ENCODE results near the gene WDR48. TPM values are rescaled to one million over a fixed set of nuclear protein-coding genes. Genes with fewer than 3 reads are reported as not detected.

Gene WDR48
- total RNA-seq, 1 donor from 2014 or later, result 36.7 TPM

- ATAC-seq (no peak), DNase-seq (no peak)
- no peak for TF ChIP-seq CTCF (IDR thresholded peaks at IDR 0.05)
- intact Hi-C loops (cut with DNase I), result no loop called here
- H3K4me3 ChIP-seq, result no peak overlapping the region
- H3K27ac ChIP-seq, result no peak overlapping the region
- H3K27me3 ChIP-seq, result no peaks in the 10 kb centered on the region
- H3K9me3 ChIP-seq, result no peaks in the 10 kb centered on the region
- peaks cover 26% of the 10 kb centered on the region for H3K36me3 ChIP-seq
- peaks cover 23% of the 10 kb centered on the region for H3K4me1 ChIP-seq
Measured at GRCh38 chr3:39103324-39103693, 51.5 kb downstream of the WDR48 start.

DNA sequence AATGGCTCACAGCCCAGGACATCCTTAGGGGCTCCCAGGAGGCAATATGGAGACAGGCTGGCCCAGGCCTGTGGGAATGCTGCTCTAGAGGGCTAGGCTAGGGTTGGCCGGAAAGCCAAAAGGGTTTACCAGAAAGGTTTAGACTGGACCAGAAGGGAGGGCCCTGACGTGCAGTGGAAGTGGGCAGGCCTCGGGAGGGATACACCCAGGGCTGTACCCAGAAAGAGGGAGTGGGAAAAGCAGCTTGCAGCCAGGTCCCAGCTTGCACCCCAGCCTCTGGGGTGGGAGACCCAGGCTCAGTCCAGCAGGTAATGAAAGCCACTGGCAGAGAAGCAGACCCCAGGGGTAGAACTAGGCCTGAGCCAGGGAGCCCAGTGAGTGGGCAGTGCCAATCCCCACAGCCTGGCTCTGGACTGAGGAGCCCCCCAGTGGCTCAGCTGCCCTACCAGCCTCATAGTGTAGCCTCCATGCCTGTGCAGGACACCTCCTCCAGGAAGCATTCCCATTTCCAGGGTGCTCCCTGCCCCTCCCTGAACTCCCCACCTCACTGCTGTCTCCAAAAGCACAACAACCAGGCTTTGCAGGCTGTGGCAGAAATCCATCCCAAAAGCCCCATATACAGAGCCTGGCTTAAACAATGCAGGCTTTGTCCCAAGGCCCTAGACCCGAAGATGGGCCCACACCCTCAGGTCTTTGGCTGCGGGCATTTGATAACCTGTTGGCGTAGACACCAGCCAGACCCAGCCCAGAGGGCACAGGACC lies 52.2 kb downstream of the WDR48 start:
- peaks cover 20% of the 10 kb centered on the region for H3K36me3 ChIP-seq
- no peaks in the 10 kb centered on the region for H3K27me3 ChIP-seq
- no peaks in the 10 kb centered on the region for H3K9me3 ChIP-seq
- no peak for ATAC-seq
- peak overlapping the region; percentile 17 for H3K27ac ChIP-seq
- TF ChIP-seq CTCF (IDR thresholded peaks at IDR 0.05), result no peak
- no peak overlapping the region for H3K4me3 ChIP-seq
- intact Hi-C loops (cut with DNase I), result no loop called here
- DNase-seq, result no peak
- peaks cover 28% of the 10 kb centered on the region for H3K4me1 ChIP-seq

DNA sequence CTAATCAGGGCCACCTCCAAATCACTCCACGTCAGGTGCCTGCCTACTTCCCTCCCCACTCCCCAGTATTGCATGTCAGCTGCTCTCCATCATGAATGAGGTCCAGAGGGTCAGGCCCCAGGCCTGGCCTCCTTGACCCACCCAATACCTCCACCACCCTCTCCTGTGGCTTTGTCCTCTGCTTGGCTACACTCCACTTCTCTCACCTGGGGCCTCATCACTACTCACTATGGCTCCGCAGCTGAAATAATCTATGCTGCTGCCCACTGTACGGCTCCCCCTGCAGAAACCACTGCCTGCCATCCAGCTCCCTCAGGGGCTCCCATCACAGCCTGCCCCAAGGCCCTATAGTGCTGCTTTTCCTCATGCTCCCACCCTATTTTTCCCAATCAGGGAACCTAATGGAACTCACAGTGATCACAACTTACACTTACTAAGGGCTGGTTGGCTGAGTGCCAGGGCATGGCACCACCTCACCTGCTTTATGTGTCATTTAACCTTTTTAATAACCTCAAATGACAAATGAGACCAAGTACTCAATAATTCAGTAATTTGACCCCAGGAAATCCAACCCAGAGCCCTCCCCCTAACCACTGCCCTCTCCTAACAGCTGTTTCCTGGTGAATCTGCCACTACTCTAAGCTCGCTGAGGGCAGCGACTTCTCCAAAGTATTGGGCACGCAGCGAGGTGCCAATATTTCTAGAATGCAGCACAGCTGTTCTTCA lies 53.3 kb downstream of the WDR48 start:
- H3K4me3 ChIP-seq, result peak overlapping the region; percentile 80
- ATAC-seq, result no peak
- peak overlapping the region; percentile 17 for H3K27ac ChIP-seq
- no peak for DNase-seq
- no peak for TF ChIP-seq CTCF (IDR thresholded peaks at IDR 0.05)
- no peaks in the 10 kb centered on the region for H3K9me3 ChIP-seq
- peaks cover 8% of the 10 kb centered on the region for H3K36me3 ChIP-seq
- intact Hi-C loops (cut with DNase I), result no loop called here
- H3K4me1 ChIP-seq, result peaks cover 28% of the 10 kb centered on the region
- no peaks in the 10 kb centered on the region for H3K27me3 ChIP-seq

DNA sequence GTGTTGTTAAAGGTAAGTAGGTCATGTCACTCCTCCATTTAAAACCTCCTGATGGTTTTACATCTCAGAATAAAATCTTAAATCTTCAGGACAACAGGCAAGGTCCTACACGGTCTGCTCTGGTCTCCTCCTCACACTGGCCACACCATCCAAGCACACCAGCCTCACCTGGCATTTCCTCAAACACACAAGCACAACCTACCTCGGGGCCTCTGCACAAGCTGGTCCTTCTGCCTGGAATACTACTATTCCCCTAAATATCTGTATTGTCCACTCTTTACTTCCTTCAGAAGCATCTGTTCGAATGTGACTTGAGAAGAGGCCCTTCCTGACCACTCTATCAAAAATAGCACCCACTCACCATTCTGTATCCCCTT lies 53.9 kb downstream of the WDR48 start:
- intact Hi-C loops (cut with DNase I), result no loop called here
- ATAC-seq, result no peak
- Histone ChIP-seq H3K36me3 (peaks cover 3% of the 10 kb centered on the region), H3K4me3 (peak overlapping the region; percentile 80), H3K27ac (no peak overlapping the region), H3K27me3 (no peaks in the 10 kb centered on the region), H3K9me3 (no peaks in the 10 kb centered on the region), H3K4me1 (peaks cover 28% of the 10 kb centered on the region)
- DNase-seq, result no peak
- no peak for TF ChIP-seq CTCF (IDR thresholded peaks at IDR 0.05)

DNA sequence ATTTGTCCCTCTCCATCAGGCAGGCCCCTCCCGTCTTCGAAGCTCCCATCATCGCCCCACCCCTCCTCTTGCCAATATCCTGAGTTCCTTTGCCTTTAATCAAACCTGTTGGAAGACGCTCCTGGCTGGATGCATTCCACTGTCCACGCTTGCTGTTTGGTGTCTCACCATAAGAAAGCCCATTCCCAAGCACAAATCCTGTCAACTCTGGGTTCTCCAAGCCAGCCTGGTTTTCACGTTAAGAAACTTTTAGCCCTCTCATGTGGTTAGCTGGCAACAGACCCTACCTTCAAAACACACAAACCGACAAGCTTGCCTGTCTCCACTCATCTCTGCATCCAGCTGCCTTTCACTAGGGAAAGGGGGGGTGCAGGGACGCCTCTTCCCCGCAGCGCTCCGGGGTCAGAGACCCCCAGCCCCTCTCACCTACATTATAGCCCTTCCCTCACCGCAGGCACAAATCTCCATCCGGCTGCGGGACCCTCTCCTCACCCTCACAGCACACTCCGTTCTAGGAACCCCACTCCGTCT lies 54.5 kb downstream of the WDR48 start:
- peak overlapping the region; percentile 98 for H3K27ac ChIP-seq
- H3K27me3 ChIP-seq, result no peaks in the 10 kb centered on the region
- ATAC-seq, result no peak
- no peak for DNase-seq
- no peaks in the 10 kb centered on the region for H3K9me3 ChIP-seq
- peaks cover 28% of the 10 kb centered on the region for H3K4me1 ChIP-seq
- no peaks in the 10 kb centered on the region for H3K36me3 ChIP-seq
- H3K4me3 ChIP-seq, result peak overlapping the region; percentile 80
- intact Hi-C loops (cut with DNase I), result no loop called here
- no peak for TF ChIP-seq CTCF (IDR thresholded peaks at IDR 0.05)

All from upper lobe of right lung (tissue), 1 donor.